DND-41 (cell line): Measurements from ENCODE around the gene TMX1.
"Not testable (repeated sequence)": the region's sequence is repeated elsewhere in the genome, so short reads cannot be mapped to it uniquely, and the experiment has no call there.

Experiments
- CTCF ChIP-seq: IDR thresholded peaks from 2 replicates; pipeline ENCODE4 v1.5.1; 2012; ENCODE audit warnings: borderline replicate concordance, low read length, moderate library complexity, mild to moderate bottlenecking; ENCODE audit not compliant: poor library complexity, severe bottlenecking; ENCODE audit errors: extremely low read depth
- EZH2 ChIP-seq: IDR thresholded peaks from 3 replicates; pipeline ENCODE4 v1.6.1; 2012; ENCODE audit warnings: borderline replicate concordance, low read depth, mild to moderate bottlenecking, moderate library complexity, low read length, inconsistent platforms; ENCODE audit not compliant: severe bottlenecking

- not testable (repeated sequence) for TF ChIP-seq CTCF, EZH2
These were observed 16.6 kb upstream of the TMX1 start for GRCh38 chr14:51223463-51223862.
